Tibial artery (tissue), 4 donors: Measurements from ENCODE around the gene RNF208.
"Not testable (repeated sequence)": the region's sequence is repeated elsewhere in the genome, so short reads cannot be mapped to it uniquely, and the experiment has no call there.

Experiments used
- DNase-seq, 2 donors: peaks; one replicate each; pipeline ENCODE4 v3.0.0-alpha.2; 2019
- H3K27ac ChIP-seq, 2 donors: fragments of 200-600 bp; sonication (generic) in 1 of 2; 1 replicate in 1 of 2; 2 replicates in 1 of 2; pipeline ENCODE4 v1.5.1; 2018 to 2019; ENCODE audit warnings: mild to moderate bottlenecking in 1 of 2
- H3K27me3 ChIP-seq, 2 donors: fragments of 200-600 bp; sonication (generic) in 1 of 2; one replicate each; pipeline versions ENCODE4 v1.5.1 to v1.6.0; 2016 to 2019
- H3K36me3 ChIP-seq, 3 donors: fragments of 200-600 bp; sonication (generic) in 2 of 3; one replicate each; pipeline ENCODE4 v1.5.1; 2016 to 2019; ENCODE audit warnings: mild to moderate bottlenecking in 2 of 3
- H3K4me1 ChIP-seq, 4 donors: fragments of 200-600 bp; sonication (generic) in 2 of 4; 1 replicate in 3 of 4; 2 replicates in 1 of 4; pipeline ENCODE4 v1.5.1; 2016 to 2019
- H3K4me3 ChIP-seq, 2 donors: fragments of 200-600 bp; sonication (generic) in 1 of 2; 1 replicate in 1 of 2; 2 replicates in 1 of 2; pipeline ENCODE4 v1.5.1; 2018 to 2019; ENCODE audit warnings: mild to moderate bottlenecking in 2 of 2
- H3K9me3 ChIP-seq, 3 donors: fragments of 200-600 bp; sonication (generic) in 1 of 3; one replicate each; pipeline ENCODE4 v1.5.1; 2016 to 2019
- CTCF ChIP-seq, 2 experiments: fragments of 200-600 bp in 1 of 2; fragments of 450-650 bp in 1 of 2; IDR thresholded peaks; one replicate each; pipeline ENCODE4 v1.5.1; 2017 to 2019; ENCODE audit warnings: antibody characterized with exemption in 2 of 2, mild to moderate bottlenecking in 1 of 2, moderate library complexity in 1 of 2
- intact Hi-C: fragments of 100-400 bp; cut with DNase I; formaldehyde crosslinking; loops from one replicate; pipeline ENCODE4 v1.15.0; 2023; ENCODE audit warnings: low total_unique reads

Gene RNF208

GRCh38 chr9:137241490-137242268, 19.6 kb upstream of the RNF208 start:
- Histone ChIP-seq H3K36me3 (peaks cover 8 to 23% (median 21%) of the 10 kb centered on the region in 3 donors), H3K4me1 (peaks cover 0 to 50% (median 27%) of the 10 kb centered on the region in 4 donors), H3K9me3 (no peaks in the 10 kb centered on the region), H3K27ac (peak overlapping the region; percentile 90 to 91), H3K27me3 (no peaks in the 10 kb centered on the region), H3K4me3 (peak overlapping the region; percentile 77 to 82)
- peak; percentile 61 to 85 for DNase-seq
- intact Hi-C loops = no loop called here
- no peak for TF ChIP-seq CTCF (IDR thresholded peaks at IDR 0.05)

- peaks cover 0 to 3% of the 10 kb centered on the region in 2 donors for H3K27me3 ChIP-seq
- H3K9me3 ChIP-seq = no peaks in the 10 kb centered on the region
- peaks cover 8 to 23% (median 21%) of the 10 kb centered on the region in 3 donors for H3K36me3 ChIP-seq
- peak in 1 of 2 experiments; percentile 42 for TF ChIP-seq CTCF (IDR thresholded peaks at IDR 0.05)
- H3K4me1 ChIP-seq = peaks cover 0 to 57% (median 35%) of the 10 kb centered on the region in 4 donors
- DNase-seq = peak; percentile 99 to 100
- peak within 1 kb of the TSS; percentile 77 to 82 for H3K4me3 ChIP-seq
- H3K27ac ChIP-seq = peak within 1 kb of the TSS; percentile 94 to 95
- intact Hi-C loops = no loop called here
These were observed 18.9 kb upstream of the RNF208 start, which contains the start of gene TUBB4B for GRCh38 chr9:137240841-137241489. TUBB4B (plus strand) TSS chr9:137241287; CDS start chr9:137241361, 74 bp downstream.

GRCh38 chr9:137240318-137240840, 18.3 kb upstream of the RNF208 start:
- DNase-seq = peak; percentile 73 to 89
- H3K36me3 ChIP-seq = peaks cover 8 to 23% (median 21%) of the 10 kb centered on the region in 3 donors
- intact Hi-C loops = no loop called here
- peak overlapping the region; percentile 94 to 95 for H3K27ac ChIP-seq
- H3K9me3 ChIP-seq = no peaks in the 10 kb centered on the region
- peaks cover 0 to 9% of the 10 kb centered on the region in 2 donors for H3K27me3 ChIP-seq
- H3K4me1 ChIP-seq = peaks cover 0 to 58% (median 36%) of the 10 kb centered on the region in 4 donors
- H3K4me3 ChIP-seq = peak overlapping the region; percentile 69 to 82
- no peak for TF ChIP-seq CTCF (IDR thresholded peaks at IDR 0.05)

- peaks cover 0 to 58% (median 36%) of the 10 kb centered on the region in 4 donors for H3K4me1 ChIP-seq
- H3K9me3 ChIP-seq, DNase-seq, intact Hi-C loops: not testable (repeated sequence)
- peak overlapping the region; percentile 94 to 95 for H3K27ac ChIP-seq
- peaks cover 8 to 23% (median 21%) of the 10 kb centered on the region in 3 donors for H3K36me3 ChIP-seq
- peak overlapping the region; percentile 69 to 82 for H3K4me3 ChIP-seq
- H3K27me3 ChIP-seq = peaks cover 0 to 16% of the 10 kb centered on the region in 2 donors
These were observed 17.6 kb upstream of the RNF208 start for GRCh38 chr9:137239541-137240200.

- DNase-seq = no peak
- Histone ChIP-seq H3K9me3 (no peaks in the 10 kb centered on the region), H3K27me3 (peaks cover 0 to 32% of the 10 kb centered on the region in 2 donors), H3K4me1 (peaks cover 0 to 53% (median 28%) of the 10 kb centered on the region in 4 donors), H3K36me3 (peaks cover 8 to 14% (median 12%) of the 10 kb centered on the region in 3 donors), H3K27ac (no peak overlapping the region), H3K4me3 (no peak overlapping the region)
- intact Hi-C loops = no loop called here
- no peak for TF ChIP-seq CTCF (IDR thresholded peaks at IDR 0.05)
These were observed 16.0 kb upstream of the RNF208 start for GRCh38 chr9:137237759-137238726.
